GM18526 (cell line): ENCODE data around the gene PLD2.

Experiments
- POLR2A ChIP-seq: IDR thresholded peaks from 3 replicates; pipeline ENCODE4 v1.6.1; 2011; ENCODE audit not compliant: insufficient read length; ENCODE audit errors: extremely low read depth

PLD2 gene

DNA sequence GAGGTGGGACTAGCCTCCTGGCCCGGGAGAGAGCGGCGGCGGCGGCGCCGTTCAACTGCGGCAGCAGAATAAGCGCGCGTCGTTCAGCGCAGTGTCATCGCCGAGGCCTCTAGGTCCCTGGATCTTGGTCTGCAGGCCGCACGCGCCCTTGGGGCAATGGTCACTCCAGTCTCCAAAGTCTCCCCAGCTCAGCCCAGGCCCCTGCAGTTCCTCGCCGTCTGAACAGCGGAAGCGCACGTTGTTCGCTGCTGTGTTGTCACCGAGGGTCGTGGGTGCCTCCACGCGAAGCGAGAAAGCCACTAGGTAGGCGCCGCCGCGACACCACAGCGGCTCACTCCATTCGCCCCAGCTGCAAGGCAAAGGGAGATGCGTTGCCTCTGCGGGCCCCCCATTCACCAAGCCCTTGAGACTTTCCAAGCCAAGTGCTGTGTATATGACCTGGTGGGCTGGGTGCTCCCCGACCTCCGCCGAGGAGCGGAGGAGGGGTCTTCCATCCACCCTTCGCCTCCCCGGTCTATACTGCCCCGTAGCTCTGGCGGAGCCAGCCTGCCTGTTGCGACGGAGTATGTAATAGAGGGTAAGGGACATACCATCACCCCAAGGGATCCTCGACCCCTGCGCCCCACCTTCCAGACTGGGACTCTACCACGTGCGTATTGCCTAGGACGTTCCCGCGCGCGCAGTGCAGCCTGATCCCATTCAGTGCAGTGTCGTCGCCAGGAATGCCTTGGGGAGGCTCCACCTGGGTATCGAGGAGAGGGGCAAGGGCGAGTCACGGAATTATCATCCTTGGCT, 21.4 kb upstream of the PLD2 start:
- no peak for TF ChIP-seq POLR2A

DNA sequence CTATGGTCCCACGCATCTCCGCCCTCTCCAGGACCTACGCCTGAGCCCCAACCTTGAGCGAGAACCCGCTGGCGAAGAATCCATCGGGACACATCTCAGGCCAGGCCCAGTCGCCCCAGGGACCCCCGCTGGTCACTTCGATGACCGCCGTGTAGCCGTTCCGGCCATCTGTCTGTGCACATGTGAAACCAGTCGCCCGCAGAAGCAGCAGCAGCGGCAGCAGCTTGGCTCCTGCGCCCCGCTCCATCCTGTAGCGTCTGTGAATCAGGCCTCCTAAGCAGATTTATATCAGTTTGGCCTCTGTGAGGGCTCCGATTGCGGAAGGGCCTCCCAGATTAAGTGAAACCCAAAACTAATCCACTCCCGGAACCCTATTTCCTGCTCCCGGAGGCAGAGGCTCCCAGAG, 20.8 kb upstream of the PLD2 start, which contains the start of gene VMO1:
Gene VMO1 (minus strand): TSS at position 259 of the 406 bp plus-strand sequence. CDS start 12 bp downstream, at position 247.
- no peak for TF ChIP-seq POLR2A

DNA sequence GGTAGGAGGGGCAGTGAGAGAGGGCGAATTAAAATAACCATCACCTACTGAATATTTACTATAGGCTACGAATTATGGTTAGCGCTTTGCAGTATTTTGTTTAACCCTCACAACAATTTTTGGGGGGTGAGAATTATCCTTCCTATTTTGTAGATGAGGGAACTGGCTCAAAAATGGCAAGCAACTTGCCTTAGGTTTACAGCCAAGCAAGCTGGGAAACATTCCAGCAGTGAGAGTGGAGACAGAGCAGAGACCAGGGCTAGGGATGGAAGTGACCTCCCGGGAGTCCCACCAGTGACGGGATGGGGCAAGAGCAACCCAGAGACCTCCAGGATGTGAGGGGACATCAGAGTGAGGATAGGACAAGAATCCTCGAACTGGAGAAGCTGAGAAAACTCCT, 20.4 kb upstream of the PLD2 start:
- no peak for TF ChIP-seq POLR2A

DNA sequence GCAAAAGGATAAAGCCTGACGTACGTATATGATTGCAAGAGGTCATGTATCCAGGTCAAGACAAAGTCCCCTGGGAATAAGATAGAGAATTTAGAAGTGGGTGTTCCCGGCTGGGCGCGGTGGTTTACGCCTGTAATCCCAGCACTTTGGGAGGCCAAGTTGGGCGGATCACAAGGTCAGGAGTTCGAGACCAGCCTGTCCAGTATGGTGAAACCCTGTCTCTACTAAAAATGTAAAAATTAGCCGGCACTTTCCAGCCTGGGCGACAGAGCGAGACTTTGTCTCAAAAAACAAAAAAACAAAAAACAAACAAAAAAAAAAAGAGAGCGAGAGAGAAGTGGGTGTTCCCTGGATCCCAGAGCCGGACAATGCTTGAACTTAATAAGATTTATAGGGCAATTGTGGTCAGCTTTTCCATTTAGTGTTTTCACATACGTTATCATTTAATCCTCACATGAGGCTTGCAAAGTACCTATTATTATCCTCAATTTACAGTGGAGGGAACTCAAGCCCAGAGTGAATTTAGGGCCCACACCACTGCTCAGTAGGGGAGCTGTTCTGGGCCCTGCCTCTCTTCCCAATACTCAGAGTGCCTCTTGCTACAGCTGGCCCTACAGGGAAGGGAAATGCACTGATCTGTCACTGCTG, 18.7 kb upstream of the PLD2 start:
- TF ChIP-seq POLR2A, result no peak

DNA sequence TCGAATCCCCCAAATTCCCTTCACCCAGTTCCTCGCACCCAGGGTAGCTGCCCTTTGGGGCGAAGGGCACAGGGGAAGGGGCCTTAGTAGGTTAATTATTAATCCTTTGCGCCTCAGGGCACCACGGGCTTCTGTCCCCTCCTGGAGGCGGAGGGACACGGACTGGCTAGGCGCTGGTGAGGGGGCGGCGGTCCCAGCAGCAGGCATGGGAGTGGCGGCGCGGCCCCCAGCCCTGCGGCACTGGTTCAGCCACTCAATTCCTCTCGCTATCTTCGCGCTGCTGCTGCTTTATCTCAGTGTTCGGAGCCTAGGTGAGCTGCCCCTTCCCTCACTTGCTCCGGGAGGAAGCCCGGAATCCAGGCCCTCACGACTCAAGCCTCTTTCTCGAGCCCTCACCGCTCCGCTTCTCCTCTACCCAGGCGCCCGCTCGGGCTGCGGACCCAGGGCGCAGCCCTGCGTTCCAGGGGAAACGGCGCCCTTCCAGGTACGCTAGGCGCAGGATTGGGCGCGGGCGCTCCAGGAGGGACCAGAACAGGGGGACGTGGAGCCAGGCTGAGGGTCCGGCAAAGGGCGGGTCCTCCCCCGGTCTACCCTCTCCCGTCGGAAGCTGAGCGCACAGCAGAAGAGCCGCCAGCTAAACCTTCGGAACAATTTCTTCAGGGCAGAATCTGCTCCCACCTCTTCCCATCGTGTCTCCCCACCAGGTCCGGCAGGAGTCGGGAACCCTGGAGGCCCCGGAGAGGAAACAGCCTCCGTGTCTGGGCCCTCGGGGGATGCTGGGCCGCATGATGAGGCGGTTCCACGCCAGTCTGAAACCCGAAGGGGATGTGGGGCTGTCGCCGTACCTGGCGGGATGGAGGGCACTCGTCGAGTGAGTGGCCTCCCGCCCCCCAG, 17.9 kb upstream of the PLD2 start, which contains the start of gene GLTPD2:
Gene GLTPD2 (plus strand): TSS at position 158 of the 894 bp plus-strand sequence. CDS start 48 bp downstream, at position 206.
- TF ChIP-seq POLR2A, result no peak

DNA sequence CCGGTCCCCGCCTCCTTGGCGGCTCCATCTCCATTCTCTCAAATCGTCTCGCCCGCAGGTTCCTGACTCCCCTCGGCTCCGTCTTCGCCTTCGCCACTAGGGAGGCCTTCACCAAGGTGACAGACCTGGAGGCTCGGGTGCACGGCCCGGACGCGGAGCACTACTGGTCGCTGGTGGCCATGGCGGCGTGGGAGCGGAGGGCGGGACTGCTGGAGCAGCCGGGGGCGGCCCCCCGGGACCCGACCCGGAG, 17.3 kb upstream of the PLD2 start:
- TF ChIP-seq POLR2A, result no peak

DNA sequence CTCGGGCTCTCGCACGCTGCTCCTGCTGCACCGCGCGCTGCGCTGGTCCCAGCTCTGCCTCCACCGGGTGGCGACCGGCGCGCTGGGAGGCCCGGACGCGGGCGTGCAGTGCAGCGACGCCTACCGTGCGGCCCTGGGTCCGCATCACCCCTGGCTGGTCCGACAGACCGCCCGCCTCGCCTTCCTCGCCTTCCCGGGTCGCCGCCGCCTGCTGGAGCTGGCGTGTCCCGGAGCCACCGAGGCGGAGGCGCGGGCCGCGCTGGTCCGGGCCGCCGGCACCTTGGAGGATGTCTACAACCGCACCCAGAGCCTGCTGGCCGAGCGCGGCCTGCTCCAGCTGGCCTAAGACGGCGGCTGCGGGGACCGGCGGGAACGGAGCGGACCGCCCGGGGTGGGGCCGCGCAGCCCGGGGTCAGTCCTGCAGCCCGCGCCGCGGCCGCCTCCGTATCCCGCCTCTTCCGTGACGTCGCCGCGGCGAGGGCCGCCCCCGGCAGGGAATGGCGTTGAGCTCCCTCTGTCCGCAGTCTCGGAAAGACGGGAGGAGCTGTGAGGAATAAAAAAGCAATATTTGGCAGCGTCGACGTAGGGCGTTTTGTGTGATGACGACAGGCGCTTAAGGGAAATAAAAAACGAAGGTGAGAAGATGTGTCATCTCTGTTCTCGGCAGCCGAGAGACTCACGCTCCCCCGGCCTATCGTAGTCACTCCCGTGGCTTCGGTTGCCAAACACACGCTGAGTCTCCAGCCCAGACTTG, 16.8 kb upstream of the PLD2 start:
- peak; percentile 52 for TF ChIP-seq POLR2A

DNA sequence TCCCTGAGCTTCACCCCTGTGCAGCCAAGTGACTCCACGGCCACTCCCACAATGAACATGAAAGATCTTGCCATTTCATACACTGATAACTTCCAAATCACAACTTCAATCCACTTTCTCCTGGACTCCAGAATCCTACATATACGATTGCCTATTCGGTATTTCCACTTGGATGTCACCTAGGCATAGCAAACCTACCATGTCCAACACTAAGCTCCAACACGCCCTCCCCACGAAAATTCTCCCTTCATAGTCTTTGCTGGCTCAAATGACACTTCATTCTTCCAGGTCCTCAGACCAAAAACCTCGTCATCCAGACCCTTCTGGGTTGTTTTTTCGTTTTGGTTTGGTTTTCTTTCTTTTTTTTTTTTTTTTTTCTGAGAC, 16.3 kb upstream of the PLD2 start:
- TF ChIP-seq POLR2A, result no peak

DNA sequence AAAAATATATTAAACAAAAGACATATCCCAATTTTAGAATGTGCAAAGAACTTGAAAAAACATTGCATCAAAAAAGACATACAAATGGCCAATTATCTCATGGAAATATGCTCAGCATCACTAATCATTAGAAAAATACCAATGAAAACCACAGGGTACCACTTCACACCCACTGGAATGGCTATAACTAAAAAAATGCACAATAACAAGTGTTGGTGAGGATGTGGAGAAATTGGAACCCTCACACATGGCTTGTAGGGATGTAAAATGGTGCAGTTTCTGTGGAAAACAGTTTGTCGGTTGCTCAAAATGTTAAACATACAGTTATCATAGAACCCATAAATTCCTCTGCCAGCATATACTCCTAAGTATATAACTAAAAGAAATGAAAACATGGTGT, 11.8 kb upstream of the PLD2 start:
- TF ChIP-seq POLR2A, result no peak

DNA sequence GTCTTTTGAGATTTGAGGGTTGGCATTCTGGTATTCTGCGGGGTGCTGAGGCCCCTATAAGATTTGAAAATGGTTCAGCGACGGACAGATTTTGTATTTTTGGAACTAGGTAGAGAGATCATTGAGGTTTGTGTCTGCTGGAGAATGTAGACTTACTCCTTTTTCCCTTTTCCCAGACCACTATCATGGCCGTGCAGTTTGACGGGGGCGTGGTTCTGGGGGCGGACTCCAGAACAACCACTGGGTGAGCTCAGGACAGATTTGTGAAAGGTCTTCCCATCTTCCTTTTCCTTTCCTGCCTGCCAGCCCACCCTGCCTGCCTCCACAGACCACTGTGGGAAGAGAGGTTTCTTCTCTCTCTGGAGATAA, 10.4 kb upstream of the PLD2 start:
- no peak for TF ChIP-seq POLR2A

DNA sequence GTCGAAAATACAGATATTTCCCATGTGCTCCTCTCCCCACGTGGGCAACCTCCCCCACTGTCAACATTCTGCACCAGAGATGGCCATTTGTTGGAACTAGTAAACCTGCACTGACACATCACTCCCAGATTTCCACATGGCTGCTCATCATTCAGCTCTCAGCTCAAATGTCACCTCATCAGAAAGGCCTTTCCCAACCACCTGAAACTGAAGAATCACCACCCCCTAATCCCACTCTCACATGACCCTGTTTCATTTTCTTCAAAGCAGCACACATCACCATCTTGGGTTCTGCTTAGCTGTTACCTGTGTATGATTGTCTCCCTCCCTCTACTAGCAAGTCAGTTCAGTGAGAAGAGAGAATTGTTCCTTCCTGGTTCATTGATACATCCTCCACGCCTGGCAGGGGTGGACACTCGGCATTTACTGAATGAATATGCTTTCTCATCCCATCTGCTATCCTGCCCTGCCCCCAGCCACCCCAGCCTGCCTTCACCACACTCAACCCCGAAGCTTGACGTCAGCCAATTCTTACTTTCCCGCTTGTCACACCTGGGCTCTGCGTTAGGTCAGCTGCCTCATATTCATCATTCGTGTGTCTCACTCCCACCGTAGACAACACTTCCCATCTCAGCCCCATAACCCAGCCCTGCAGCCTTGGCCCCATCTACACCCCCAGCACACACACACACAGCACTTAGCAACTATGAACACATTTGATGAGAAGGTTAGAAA, 6.3 kb upstream of the PLD2 start:
- TF ChIP-seq POLR2A, result no peak

DNA sequence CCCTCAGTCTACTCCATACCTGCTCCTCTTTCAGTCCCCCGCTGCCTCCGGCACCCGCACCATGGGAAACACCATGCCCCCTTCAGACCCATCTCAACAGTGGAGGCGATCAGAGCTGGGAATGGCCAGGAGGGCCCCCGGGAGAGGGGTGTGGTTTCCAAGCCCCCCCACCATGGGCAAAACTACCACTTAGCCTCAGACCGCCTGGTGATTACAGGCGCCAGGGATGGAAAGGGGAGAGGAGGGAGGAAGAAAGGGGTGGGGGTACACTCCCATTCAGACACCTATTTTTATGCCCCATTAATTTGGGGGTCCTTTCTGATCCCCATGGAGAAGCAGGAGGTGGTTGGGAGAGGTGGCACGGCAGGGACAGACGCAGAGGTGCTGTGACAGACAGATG, 4.7 kb upstream of the PLD2 start, which contains the start of gene C17orf114:
Gene C17orf114 (minus strand): TSS at position 101 of the 400 bp plus-strand sequence.
- no peak for TF ChIP-seq POLR2A

DNA sequence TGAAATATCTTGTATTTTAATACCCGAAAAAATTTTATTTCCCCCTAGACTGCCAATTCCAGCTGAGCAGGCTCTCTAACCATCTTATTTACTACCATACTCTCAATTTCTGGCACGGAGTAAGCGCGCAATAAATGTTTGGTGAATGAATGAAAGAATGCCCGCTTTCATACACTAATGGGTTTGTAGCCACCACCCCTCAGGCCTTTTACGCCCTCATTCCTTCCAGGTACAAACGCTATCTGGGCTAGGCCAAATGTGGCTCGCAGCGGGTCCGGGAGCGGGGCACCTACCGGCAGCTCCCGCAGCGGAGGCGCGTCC, 536 bp upstream of the PLD2 start:
- no peak for TF ChIP-seq POLR2A

DNA sequence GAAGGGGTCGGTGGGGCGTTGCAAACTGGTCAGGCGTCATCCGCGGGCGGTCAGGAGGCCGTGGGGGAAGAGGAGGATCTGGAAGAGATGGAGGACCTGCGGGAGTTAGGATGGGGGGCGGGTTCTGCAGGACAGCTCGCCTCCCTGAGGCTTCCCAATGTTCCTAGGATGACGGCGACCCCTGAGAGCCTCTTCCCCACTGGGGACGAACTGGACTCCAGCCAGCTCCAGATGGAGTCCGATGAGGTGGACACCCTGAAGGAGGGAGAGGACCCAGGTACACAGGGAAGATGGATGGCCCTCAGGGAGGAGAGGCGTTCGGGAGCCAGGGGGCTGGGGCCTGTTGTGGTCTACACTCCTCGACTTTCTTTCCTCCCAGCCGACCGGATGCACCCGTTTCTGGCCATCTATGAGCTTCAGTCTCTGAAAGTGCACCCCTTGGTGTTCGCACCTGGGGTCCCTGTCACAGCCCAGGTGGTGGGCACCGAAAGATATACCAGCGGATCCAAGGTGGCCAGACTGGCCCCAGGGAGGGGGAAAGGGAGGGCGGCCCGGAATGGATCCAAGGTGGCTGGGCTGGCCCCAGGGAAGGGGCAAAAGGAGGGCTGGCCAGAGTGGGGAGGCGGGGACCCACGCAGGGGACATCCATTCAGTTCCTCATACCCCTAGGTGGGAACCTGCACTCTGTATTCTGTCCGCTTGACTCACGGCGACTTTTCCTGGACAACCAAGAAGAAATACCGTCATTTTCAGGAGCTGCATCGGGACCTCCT, 839 bp downstream of the PLD2 start:
- no peak for TF ChIP-seq POLR2A
